ACHN (cell line): ENCODE results near the gene NUDT8.
"Not testable (repeated sequence)": the region's sequence is repeated elsewhere in the genome, so short reads cannot be mapped to it uniquely, and the experiment has no call there.

ENCODE experiments used
- DNase-seq: peaks from one replicate; pipeline ENCODE4 v3.0.0-alpha.2; 2015
- in situ Hi-C: cut with HindIII; loops from 2 replicates; pipeline ENCODE4 v1.10.0; 2017; ENCODE audit warnings: low sequenced_read_pairs, low pct_ligation_motif_present, low pct_unique_long_range_greater_than_20kb

Gene NUDT8

DNA sequence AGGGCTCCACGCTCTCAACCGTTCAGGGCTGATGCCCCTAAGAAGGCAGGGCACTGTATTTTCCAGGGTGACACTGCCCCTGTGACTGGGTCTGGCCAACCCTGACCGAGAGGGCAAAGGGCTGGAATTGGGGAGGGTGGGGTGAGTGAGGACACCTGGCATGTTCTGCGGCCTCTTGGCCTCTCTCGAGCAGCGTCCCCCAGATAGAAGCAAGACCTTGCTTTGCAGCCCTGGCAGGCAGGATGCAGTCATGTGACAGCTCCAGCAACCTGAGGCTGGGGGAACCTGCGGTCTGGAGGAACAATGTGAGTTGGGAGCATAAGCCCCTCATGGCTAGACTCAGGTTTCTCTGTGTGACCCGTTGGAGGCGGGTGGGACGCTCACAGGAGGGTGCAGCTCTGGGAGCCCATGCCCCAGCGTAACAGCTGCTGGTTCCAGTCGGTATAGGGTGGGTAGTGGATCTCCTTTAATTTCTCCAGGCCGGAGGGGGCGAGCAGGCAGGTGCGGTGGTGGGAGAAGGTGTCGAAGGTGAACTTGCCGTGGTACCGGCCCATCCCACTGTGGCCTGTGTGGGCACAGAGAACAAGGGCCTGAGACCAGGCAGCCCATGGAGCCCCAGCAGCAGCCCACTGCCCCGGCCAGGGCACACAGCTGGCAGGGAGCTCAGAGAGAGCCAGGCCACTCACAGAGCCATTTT is 33.2 kb upstream of the NUDT8 start:
- no peak for DNase-seq
- in situ Hi-C loops, result no loop called here

DNA sequence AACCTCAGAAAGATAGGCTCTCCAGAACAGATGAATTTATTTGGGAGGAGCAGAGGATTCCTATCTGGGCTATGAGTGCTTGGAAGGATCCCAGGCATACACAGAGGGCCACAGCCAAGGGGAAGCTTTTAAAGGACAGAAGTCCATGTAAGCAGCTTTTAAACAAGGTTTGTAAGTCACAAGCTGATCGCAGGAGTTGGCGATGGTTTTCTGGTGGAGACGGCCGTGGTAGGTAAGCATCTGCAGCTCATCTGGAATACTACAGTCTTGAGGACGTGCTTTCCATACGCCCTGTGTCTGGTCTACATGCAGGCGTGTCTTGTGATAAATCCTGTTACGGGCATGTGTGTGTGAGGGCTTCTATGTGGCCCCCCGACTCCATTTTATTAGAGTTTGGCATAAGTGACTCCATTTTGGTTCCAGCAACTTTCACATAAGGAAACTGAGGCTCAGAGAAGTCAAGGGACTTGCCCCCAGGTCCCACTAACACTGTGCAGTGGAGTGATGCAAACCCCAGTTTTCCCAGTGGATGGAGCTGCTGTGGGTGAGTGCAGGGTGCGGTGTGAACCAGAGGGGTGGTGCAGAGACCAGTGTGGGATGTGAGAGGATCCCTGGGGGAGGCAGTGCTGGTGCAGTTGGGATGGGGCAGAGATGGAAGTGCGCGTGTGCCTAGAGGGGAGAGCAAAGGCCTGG is 32.6 kb upstream of the NUDT8 start:
- in situ Hi-C loops, result no loop called here
- DNase-seq, result no peak

DNA sequence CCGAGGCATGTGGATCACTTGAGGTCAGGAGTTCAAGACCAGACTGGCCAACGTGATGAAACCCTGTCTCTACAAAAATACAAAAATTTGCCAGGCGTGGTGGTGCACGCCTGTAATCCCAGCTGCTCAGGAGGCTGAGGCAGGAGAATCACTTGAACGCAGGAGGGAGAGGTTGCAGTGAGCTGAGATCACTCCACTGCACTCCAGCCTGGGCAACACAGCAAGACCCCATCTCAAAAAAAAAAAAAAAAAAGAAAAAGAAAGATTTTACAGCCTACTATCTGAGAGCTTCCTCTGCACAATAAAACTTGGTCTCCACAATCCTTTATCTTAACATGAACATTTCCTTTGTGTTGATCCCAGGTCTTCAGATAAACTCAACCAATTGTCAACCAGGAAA is 31.0 kb upstream of the NUDT8 start:
- in situ Hi-C loops, DNase-seq: not testable (repeated sequence)

DNA sequence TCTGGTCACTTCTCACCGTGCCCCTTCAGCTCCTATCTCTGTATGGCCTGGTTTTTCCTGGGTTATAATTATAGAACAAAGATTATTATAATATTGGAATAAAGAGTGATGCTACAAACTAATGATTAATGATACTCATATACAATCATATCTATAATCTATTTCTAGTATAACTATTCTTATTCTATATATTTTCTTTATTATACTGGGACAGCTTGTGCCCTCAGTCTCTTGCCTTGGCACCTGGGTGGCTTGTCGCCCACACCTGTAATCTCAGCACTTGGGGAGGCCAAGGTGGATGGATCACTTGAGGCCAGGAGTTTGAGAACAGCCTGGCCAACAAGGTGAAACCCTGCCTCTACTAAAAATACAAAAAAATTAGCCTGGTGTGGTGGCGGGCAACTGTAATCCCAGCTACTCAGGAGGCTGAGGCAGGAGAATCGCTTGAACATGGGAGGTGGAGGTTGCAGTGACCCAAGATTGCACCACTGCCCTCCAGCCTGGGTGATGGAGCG is 30.0 kb upstream of the NUDT8 start:
- in situ Hi-C loops, DNase-seq: not testable (repeated sequence)

DNA sequence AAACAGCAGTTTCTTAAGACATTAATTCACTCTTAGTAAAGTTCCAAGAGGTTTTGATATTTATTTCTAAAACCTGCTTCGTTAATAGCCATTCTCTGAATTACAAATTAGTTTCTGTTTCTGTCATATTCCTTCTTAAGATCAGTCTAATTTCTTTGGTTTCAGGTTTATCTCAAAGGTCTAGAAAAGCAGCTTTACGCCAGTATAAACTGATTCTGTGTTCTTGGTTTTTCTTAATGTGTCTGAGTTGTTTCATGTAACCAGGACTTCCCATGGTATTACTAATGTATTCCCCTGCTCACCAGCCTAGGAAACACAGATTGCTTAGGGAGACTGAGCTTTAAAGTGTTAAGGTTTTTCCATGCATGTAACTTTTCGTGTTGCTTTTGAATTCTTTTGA is 27.6 kb upstream of the NUDT8 start:
- in situ Hi-C loops, result no loop called here
- DNase-seq, result no peak

DNA sequence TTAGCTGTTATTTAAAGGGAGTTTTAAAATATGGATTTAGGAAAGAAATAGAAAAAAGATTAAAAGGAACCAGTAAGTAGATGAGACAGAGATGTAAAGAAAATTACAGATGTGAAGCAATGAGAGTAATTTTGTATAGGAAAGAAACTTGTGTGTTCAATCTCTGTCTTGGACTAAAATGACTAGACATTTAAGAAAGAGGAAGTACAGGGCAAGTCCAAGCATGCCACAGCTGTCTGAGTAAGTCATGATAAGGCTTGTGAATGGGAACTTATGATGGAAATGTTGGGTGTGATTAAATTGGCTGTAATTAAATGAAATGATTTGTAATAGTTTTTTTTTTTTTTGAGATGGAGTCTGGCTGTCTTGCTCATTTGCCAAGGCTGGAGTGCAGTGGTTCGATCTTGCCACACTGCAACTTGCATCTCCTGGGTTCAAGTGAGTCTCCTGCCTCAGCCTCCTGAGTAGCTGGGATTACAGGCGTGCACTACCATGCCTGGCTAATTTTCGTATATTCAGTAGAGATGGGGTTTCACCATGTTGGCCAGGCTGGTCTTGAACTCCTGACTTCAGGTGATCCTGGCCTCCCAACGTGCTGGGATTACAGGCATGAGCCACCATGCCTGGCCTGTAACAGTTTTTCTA is 26.7 kb upstream of the NUDT8 start:
- in situ Hi-C loops, result no loop called here
- no peak for DNase-seq

DNA sequence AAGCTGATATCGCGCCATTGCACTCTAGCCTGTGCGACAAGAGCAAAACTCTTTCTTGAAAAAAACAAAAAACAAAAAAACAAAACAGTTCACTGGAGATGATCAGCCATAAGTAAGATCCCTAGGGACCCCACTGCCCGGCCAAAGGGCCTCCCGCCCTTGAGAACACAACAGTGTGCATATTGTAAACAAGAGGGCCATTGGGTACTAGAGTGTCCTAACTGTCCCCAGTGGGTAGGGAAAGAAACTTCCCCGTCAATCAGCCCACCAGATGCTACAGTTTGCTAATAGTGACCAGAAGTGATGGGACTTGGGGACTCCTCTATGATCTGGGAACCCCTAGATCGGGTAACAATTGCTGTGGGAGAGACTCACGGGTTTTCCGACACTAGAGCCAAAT is 24.5 kb upstream of the NUDT8 start:
- no peak for DNase-seq
- in situ Hi-C loops, result no loop called here

DNA sequence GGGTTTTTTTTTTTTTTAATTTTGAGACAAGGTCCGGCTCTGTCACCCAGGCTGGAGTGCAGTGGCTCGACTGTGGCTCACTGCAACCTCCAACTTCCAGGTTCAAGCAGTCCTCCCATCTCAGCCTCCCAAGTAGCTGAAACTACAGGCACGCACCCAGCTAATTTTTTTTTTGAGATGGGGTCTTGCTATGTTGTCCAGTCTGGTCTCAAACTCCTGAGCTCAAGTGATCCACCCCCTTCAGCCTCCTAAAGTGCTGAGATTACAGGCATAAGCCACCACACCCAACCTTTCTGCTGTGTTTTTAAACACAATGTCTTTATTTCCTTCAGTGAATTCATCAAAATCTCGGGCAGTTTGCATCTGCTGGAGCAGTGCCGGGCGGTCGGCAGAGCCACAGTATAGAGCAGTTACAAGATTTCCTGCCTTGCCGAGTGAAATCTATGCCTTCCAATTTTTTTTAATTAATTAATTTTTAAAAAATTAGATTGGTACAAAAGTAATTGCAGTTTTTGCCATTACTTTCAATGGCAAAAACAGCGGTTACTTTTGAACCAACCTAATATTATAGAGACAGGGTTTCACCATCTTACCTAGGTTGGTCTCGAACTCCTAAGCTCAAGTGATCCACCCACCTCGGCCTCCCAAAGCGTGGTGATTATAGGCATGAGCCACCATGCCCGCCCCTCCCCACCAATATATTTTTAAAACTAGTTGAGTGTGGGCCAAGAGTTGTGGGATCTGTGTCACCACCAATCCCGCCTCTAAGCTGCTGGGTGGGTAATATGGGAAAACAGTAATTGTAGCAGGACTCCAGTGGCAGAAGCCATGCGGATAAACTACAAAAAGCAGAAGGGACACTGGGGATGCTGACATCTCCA is 23.5 kb upstream of the NUDT8 start:
- in situ Hi-C loops, result no loop called here
- DNase-seq, result no peak

DNA sequence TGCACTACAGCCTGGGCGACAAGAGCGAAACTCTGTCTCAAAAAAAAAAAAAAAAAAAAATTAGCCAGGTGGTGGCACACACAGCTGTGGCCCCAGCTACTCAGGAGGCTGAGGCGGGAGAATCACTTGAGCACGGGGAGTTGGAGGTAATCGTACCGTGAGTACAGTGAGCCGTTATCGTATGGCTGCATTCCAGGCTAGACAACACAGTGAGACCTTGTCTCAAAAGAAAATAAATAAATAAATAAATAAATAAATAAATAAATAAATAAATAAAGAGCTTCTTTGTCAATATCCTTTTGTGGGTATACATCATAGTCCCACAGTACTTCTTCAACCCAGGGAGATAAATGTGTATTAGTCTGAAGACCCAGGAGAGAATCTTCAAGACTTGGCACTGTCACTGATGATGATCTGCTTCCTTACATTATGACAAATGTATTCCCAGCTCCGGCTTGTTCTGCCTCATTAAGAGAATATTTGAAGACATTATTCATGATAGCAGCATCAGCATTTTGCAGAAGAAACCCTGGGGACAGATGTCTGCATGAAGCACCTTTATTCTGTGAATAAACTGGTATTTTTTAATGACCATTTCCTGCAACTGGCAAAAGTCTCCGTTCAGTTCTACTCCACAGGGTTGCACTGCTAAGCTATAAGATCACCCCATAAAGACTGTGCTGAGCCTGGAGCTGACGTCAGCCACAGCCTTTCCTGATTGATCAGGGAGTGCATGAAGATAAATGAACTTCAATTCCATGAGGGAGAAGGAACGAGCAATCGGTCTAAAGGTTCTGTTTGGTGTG is 22.4 kb upstream of the NUDT8 start:
- DNase-seq, result no peak
- in situ Hi-C loops, result no loop called here

DNA sequence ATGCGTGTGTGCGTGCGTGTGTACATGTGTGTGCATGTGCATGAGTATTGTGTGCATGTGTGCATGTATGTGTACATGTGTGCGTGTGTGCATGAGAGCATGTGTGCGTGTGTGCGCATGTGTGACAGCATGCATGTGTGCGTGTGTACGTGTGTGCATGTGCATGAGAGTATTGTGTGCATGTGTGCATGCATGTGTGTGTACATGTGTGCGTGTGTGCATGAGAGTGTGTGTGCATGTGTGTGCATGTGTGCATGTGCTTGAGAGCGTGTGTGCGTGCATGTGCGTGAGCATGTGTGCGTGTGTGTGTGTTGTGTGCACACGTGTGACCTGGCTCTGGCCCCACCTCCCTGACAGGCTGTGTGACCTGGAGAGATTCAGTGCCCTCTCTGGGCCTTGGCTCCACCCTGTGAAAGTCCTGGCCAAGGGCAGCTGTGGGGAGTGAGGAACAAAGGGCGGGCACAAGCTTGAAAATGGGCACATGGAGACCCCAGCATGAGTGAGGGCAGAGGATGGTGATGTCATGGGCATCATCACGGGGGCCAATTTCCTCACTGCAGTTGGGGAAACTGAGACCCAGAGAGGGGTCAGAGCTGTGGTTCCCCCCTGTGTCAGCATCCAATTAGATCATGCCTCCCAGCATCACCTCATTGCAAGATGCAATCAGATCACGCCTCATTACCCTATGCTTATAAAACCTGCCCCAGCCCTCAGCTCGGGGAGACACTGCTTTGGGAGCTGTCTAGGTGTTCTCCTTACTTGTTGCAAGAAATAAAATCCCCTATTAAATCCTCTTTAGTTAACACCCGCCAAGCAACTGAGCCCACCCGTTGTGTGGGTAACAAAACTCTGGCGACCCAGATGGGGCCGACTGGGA is 20.1 kb upstream of the NUDT8 start:
- DNase-seq, result peak; percentile 33
- in situ Hi-C loops, result no loop called here

DNA sequence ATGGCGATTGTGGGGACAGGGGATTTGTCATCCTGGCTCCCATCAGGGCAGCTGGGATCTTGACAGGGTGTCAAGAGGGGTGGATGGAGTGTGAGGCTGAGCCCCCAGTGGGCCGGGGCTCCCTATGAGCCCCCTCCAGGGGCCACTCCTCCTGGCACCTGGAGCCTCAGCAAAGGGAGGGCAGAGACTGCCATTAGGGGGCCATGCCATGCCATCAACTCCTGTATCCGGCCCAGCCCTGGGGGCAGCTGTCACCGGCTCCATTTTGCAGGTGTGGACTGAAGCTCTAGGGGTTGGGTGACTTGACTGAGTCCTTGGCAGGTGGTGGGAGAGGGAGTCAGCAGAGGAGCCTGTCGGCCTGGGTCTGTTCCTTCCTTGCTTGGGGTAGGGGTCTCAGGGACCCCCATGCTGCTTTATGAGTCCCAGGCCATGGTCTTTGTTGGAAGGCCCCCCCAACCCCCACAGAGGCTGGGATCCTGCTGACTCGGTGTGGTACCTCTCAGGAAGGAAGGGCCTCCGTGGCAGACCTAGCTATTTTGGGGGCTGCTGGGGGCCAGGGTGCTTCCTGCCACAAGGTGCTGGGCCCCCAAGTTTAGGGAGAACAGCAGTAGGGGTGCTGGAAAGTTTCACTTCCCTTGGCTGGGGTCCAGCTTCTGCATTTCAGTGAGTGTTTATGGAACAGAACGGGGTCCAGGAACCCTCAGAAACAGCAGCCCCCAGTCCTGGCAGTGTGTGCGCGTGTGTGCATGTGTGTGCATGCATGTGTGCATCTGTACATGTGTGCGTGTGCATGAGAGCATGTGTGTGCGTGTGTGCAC is 19.3 kb upstream of the NUDT8 start:
- no peak for DNase-seq
- in situ Hi-C loops, result no loop called here

DNA sequence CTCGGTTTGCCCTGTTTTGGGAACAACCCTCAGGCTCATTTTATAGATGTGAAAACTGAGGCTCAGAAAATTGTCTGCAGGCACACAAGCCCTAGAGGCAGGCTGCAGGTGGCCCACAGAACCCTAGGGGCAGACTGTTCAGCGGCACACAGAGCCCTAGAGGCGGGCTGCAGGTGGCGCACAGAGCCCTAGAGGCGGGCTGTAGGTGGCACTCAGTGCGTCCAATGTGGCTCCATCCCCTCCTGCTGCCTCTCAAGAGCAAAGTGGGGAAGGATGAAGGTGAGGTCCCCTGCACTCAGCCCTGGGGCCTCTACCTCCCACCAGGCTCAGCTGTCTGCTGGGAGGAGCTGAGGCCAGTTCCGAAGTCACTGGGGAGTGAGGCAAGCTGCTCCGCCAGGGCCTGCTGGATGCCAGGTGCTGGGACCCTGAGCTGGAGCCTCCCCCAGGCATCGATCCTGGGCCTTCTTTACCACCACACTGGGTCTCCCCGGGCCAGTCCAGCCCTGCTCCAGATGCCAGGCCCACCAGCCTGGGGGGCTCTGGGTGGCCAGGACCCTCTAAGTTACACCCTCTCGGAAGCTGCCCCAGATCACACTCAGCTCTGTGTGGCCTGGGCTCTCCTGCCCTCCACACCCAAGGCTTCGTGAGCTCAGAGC is 18.5 kb upstream of the NUDT8 start:
- in situ Hi-C loops, result no loop called here

DNA sequence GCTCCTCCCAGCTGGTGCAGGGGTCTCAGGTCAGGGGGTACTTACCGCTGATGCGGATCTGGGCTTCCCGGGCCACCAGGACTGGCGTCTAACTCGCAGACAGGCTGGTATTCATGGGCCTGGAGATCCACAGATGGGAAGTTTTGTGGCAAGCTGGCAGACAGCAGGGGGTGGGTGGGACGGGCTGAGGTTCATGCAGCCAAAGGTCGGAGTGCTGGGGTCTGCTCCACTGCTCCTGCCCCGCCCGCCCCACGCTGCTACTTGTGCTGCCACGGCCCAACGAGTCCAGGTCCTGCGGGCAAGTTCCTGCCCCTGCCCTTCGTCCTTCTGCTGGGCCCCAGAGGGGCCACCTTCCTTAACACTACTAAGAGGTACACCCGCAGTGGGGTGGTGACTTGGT is 17.7 kb upstream of the NUDT8 start:
- in situ Hi-C loops, result no loop called here

More for the DNA sequence above, 18.5 kb upstream of the NUDT8 start:
- DNase-seq, result peak; percentile 32

DNA sequence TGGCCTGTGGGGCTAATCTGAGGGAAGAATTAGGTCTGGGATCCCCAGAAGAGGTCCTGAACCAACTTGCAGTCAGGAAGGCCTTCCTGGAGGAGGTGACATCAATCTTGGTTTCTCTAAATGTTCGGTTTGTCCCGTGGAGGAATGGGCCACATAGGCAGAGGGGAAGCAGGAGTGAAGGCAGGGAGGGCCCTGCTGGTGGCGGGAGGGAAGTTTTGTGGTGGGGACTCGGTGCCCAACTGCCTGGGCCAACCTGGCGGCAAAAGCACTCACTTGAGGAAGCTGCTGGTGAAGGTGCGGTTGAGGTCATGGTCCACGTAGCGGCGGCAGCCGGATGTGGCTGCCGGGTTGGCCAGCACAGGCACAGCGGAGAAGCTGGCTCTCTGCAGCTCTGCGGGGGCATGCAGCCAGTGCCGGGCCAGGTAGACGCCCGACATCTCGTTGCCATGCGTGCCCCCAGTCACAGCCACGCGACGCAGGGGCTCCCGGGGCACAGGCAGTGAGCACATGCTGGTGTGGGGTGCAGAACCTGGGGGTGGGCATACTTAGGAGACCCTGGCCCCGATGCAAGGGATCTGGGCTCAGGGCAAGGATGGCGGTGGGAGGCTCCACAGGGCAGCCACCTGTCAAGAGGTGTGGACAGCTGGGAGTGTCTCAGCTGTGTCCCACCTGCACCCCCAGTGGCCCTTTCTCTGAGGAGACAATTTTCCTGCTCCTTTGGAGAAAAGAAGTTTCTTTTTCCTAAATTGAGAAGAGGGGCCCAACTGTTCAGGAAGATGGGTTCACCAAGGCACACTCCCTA is 17.0 kb upstream of the NUDT8 start:
- in situ Hi-C loops, result no loop called here
- DNase-seq, result no peak

More for the DNA sequence above, 17.7 kb upstream of the NUDT8 start:
- no peak for DNase-seq
